Measurements from ENCODE around the gene MBD5. TPM values are rescaled to one million over a fixed set of nuclear protein-coding genes. Genes with fewer than 3 reads are reported as not detected.
A peak's percentile ranks its signal among the peaks of the same experiment; 100 is the strongest.

MBD5 gene
- total RNA-seq, 2 experiments from 2014 or later: 13.8 to 46.3 TPM

GRCh38 chr2:148184976-148185375 is 164.1 kb downstream of the MBD5 start:
- H4K20me1 ChIP-seq (ENCODE audit: insufficient read depth, low read length): no peaks in the 10 kb centered on the region
- intact Hi-C loops (cut with micrococcal nuclease; ENCODE audit: unreplicated experiment): no loop called here
- H3K9me2 ChIP-seq (ENCODE audit: insufficient read depth, low read length): no peaks in the 10 kb centered on the region
- no peaks in the 10 kb centered on the region for H3K9me3 ChIP-seq (ENCODE audit: low read length)
- POLR2A ChIA-PET: no interaction called here
- H2AFZ ChIP-seq (ENCODE audit: low read length): no peak overlapping the region
- H3K27ac ChIP-seq (ENCODE audit: low read depth, low read length, poor library complexity, severe bottlenecking): no peak overlapping the region
- no peaks in the 10 kb centered on the region for H3K4me1 ChIP-seq (ENCODE audit: insufficient read depth, low read length, poor library complexity, severe bottlenecking)
- no TSS peak for BruUV-seq (replicated peaks)
- CTCF ChIA-PET (ENCODE audit: unreplicated experiment): no interaction called here
- no peak for TF ChIP-seq CTCF (conservative IDR thresholded peaks at IDR 0.05; ENCODE audit: low read length)
- no peak overlapping the region for H3K4me3 ChIP-seq (ENCODE audit: low read depth, low read length, poor library complexity, severe bottlenecking)
- H3K79me2 ChIP-seq (ENCODE audit: insufficient read depth, low read depth, low read length): no peaks in the 10 kb centered on the region
- no peak overlapping the region for H3K4me2 ChIP-seq (ENCODE audit: low read length)
- DNase-seq (ENCODE audit: low spot score): no peak
- H3K36me3 ChIP-seq (ENCODE audit: insufficient read depth, low read length): no peaks in the 10 kb centered on the region

GRCh38 chr2:148194882-148195281 is 174.0 kb downstream of the MBD5 start:
- no peaks in the 10 kb centered on the region for H3K36me3 ChIP-seq (ENCODE audit: insufficient read depth, low read length)
- H3K79me2 ChIP-seq (ENCODE audit: insufficient read depth, low read depth, low read length): no peaks in the 10 kb centered on the region
- no TSS peak for BruUV-seq (replicated peaks)
- ChIA-PET CTCF (ENCODE audit: unreplicated experiment) (no interaction called here), POLR2A (no interaction called here)
- TF ChIP-seq CTCF (conservative IDR thresholded peaks at IDR 0.05; ENCODE audit: low read length) (no peak), EZH2phosphoT487 (IDR thresholded peaks at IDR 0.05; ENCODE audit: borderline replicate concordance, low read depth, low read length) (no peak)
- no peaks in the 10 kb centered on the region for H3K4me1 ChIP-seq (ENCODE audit: insufficient read depth, low read length, poor library complexity, severe bottlenecking)
- H3K27ac ChIP-seq (ENCODE audit: low read depth, low read length, poor library complexity, severe bottlenecking): no peak overlapping the region
- H3K4me2 ChIP-seq (ENCODE audit: low read length): no peak overlapping the region
- no peak for DNase-seq (ENCODE audit: low spot score)
- no peaks in the 10 kb centered on the region for H3K9me3 ChIP-seq (ENCODE audit: low read length)
- H3K4me3 ChIP-seq (ENCODE audit: low read depth, low read length, poor library complexity, severe bottlenecking): no peak overlapping the region
- intact Hi-C loops (cut with micrococcal nuclease; ENCODE audit: unreplicated experiment): no loop called here
- no peaks in the 10 kb centered on the region for H4K20me1 ChIP-seq (ENCODE audit: insufficient read depth, low read length)
- H2AFZ ChIP-seq (ENCODE audit: low read length): no peak overlapping the region
- H3K9me2 ChIP-seq (ENCODE audit: insufficient read depth, low read length): no peaks in the 10 kb centered on the region

- ChIA-PET CTCF (ENCODE audit: unreplicated experiment) (no interaction called here), POLR2A (interaction anchor here (0.7 kb wide), 1 partner anchor 181 kb away, joined by 3 read pairs; the partner anchor contains the start of gene ORC4)
- DNase-seq (ENCODE audit: low spot score): peak; percentile 40
- BruUV-seq (replicated peaks): no TSS peak
- Histone ChIP-seq H2AFZ (ENCODE audit: low read length) (no peak overlapping the region), H3K4me2 (ENCODE audit: low read length) (no peak overlapping the region), H3K9me2 (ENCODE audit: insufficient read depth, low read length) (no peaks in the 10 kb centered on the region), H3K4me1 (ENCODE audit: insufficient read depth, low read length, poor library complexity, severe bottlenecking) (no peaks in the 10 kb centered on the region), H3K36me3 (ENCODE audit: insufficient read depth, low read length) (no peaks in the 10 kb centered on the region), H4K20me1 (ENCODE audit: insufficient read depth, low read length) (no peaks in the 10 kb centered on the region), H3K9me3 (ENCODE audit: low read length) (no peaks in the 10 kb centered on the region), H3K4me3 (ENCODE audit: low read depth, low read length, poor library complexity, severe bottlenecking) (no peak overlapping the region), H3K79me2 (ENCODE audit: insufficient read depth, low read depth, low read length) (no peaks in the 10 kb centered on the region), H3K27ac (ENCODE audit: low read depth, low read length, poor library complexity, severe bottlenecking) (no peak overlapping the region)
- TF ChIP-seq CTCF (conservative IDR thresholded peaks at IDR 0.05; ENCODE audit: low read length) (peak; percentile 66), EZH2phosphoT487 (IDR thresholded peaks at IDR 0.05; ENCODE audit: borderline replicate concordance, low read depth, low read length) (no peak)
- intact Hi-C loops (cut with micrococcal nuclease; ENCODE audit: unreplicated experiment): loop anchor here (5.0 kb wide), 2 partner anchors 209 to 264 kb away; no protein-coding TSS in a partner anchor
Measured at GRCh38 chr2:148201075-148202004, 180.4 kb downstream of the MBD5 start.
